ENCODE data around the gene SLC9A9. TPM values are rescaled to one million over a fixed set of nuclear protein-coding genes. Genes with fewer than 3 reads are reported as not detected.

The SLC9A9 gene
- total and polyA plus RNA-seq, 10 donors, result 10.8 to 58.2 (median 44.7) TPM

DNA sequence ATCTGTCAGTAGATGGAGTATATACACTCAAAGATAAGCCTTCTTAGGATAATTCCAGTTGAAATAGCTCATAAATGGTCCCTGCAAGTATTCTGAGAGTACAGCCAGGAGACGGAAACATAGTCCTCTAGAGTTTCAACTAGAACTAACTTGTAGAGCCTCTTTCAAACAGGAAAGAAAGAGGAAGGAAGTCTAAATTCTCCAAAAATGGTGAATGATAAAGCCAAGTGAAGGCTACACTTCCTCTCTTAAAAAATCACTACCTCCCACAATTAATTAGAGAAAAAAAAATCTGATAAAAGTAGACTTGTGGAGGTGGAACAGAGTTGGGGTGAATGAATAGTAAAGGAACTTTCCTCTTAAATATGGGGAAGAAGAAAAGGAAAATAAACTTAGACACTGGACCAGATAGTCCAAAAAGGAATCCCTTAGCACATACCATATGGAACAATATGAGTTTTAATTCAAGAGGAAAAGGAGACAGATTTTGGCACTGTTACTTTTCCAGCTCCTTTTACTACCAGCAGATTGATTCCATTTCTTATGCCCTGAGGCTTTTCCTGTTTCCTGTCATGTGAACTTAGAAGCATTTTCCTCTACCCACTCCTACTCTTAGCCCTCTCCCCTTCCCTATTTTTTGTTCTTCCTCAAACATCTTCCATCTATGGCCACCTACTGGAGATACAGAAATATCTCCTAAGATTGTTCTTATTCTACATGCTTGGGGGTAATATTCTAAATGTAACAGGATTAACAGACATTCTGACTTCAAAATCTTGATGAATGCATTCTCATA, 521.1 kb downstream of the SLC9A9 start:
- H3K4me1 ChIP-seq, result peaks cover 0 to 56% (median 37%) of the 10 kb centered on the region in 6 donors
- intact Hi-C loops (cut with DNase I; ENCODE audit: low total_unique reads), result no loop called here
- WGBS, 5 donors, result 25 to 44% (median 29%) methylated on average over 1 of the region's 1 CpG
- no peak for DNase-seq
- TF ChIP-seq POLR2AphosphoS5 (IDR thresholded peaks at IDR 0.05) (no peak), POLR2A (IDR thresholded peaks at IDR 0.05) (no peak)
- TF ChIP-seq, protein P1, sequence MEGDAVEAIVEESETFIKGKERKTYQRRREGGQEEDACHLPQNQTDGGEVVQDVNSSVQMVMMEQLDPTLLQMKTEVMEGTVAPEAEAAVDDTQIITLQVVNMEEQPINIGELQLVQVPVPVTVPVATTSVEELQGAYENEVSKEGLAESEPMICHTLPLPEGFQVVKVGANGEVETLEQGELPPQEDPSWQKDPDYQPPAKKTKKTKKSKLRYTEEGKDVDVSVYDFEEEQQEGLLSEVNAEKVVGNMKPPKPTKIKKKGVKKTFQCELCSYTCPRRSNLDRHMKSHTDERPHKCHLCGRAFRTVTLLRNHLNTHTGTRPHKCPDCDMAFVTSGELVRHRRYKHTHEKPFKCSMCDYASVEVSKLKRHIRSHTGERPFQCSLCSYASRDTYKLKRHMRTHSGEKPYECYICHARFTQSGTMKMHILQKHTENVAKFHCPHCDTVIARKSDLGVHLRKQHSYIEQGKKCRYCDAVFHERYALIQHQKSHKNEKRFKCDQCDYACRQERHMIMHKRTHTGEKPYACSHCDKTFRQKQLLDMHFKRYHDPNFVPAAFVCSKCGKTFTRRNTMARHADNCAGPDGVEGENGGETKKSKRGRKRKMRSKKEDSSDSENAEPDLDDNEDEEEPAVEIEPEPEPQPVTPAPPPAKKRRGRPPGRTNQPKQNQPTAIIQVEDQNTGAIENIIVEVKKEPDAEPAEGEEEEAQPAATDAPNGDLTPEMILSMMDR (IDR thresholded peaks at IDR 0.05 in 8 of 11, conservative IDR thresholded peaks at IDR 0.05 in 3 of 11), result no peak
- no peaks in the 10 kb centered on the region for H3K27me3 ChIP-seq (replicated peaks in 1 of 7)
- H3K36me3 ChIP-seq, result no peaks in the 10 kb centered on the region
- H3K9me3 ChIP-seq, result no peaks in the 10 kb centered on the region
- H3K4me3 ChIP-seq, result no peak overlapping the region
- peak overlapping the region in 3 of 8 donors; percentile 5 to 23 (median 16) for H3K27ac ChIP-seq

DNA sequence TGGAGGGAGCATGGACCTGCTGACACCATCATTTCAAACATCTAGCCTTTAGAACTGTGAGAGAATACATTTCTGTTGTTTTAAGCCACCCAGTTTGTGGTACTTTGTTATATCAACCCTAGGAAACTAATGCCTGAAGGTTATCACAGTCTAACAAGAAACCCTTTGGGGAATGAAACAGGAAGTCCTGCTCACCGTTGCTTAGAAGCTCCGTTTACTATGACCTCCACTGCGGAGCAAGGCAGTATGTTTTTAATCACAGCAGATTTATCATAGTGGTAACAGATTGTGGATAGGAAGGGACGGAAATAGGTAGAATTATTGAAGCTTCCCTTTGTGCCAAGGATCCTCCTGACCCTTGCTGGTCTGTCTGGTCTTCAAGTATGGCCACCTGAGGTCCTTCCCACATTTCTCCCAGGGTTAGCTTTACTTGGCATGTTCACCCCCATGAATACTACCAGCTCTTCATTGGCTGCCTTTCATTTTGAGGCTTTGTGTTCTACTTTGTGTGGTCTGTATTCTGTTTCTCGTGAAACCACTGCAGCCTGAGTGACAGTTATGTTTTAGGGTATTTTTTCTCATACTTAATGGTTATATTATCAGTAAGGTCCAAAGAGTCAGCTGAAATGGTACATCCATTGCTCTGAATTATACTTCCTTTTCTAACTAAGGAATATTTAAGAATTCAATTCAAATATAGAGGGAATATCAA, 527.1 kb downstream of the SLC9A9 start:
- Histone ChIP-seq H3K9me3 (no peaks in the 10 kb centered on the region), H3K4me1 (peaks cover 0 to 18% (median 8%) of the 10 kb centered on the region in 6 donors), H3K27ac (no peak overlapping the region), H3K4me3 (no peak overlapping the region), H3K27me3 (replicated peaks in 1 of 7) (no peaks in the 10 kb centered on the region), H3K36me3 (no peaks in the 10 kb centered on the region)
- TF ChIP-seq POLR2AphosphoS5 (IDR thresholded peaks at IDR 0.05) (no peak), POLR2A (IDR thresholded peaks at IDR 0.05) (no peak)
- TF ChIP-seq, protein P1 (IDR thresholded peaks at IDR 0.05 in 8 of 11, conservative IDR thresholded peaks at IDR 0.05 in 3 of 11), result no peak
- intact Hi-C loops (cut with DNase I; ENCODE audit: low total_unique reads), result no loop called here
- 44 to 58% (median 53%) methylated on average over 5 of the region's 5 CpGs for WGBS, 5 donors
- no peak for DNase-seq

DNA sequence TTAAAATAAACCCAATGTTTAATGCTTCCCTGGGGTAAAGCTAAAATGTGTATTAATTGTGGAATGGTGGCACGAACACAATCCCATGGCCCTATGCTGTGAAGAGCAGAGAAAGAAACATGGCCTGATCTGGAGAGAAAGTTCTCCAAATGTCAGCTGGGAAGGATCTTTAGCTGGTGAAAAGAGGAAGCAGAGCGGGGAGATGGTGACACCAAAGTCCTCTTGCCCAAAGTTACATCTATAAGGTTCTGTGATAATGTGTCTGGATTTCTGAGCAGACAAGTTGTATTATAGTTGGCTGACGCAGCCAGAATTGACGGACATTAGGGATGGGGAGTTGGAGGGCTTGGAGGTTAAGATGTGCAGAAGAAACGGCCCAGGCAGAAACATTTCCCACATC, 532.5 kb downstream of the SLC9A9 start:
- H3K27me3 ChIP-seq (replicated peaks in 1 of 7), result no peaks in the 10 kb centered on the region
- intact Hi-C loops (cut with DNase I; ENCODE audit: low total_unique reads), result no loop called here
- no peak for TF ChIP-seq POLR2A (IDR thresholded peaks at IDR 0.05)
- TF ChIP-seq, protein P1 (IDR thresholded peaks at IDR 0.05 in 8 of 11, conservative IDR thresholded peaks at IDR 0.05 in 3 of 11), result no peak
- no peak for TF ChIP-seq POLR2AphosphoS5 (IDR thresholded peaks at IDR 0.05)

More for the DNA sequence above, 532.5 kb downstream of the SLC9A9 start:
- Histone ChIP-seq H3K36me3 (no peaks in the 10 kb centered on the region), H3K4me3 (no peak overlapping the region), H3K4me1 (peaks cover 0 to 11% (median 3%) of the 10 kb centered on the region in 6 donors), H3K27ac (no peak overlapping the region), H3K9me3 (no peaks in the 10 kb centered on the region)
- WGBS, 5 donors, result 80 to 90% (median 83%) methylated on average over 5 of the region's 5 CpGs
- no peak for DNase-seq
